A673 (cell line): ENCODE data around the gene DMD.

Experiments used
- EZH2 ChIP-seq: fragments of 200-600 bp; sonication (generic); IDR thresholded peaks from 2 replicates; pipeline ENCODE4 v1.6.1; 2017; ENCODE audit warnings: borderline replicate concordance, low read depth, mild to moderate bottlenecking, mixed read lengths, antibody characterized with exemption, low read length; ENCODE audit not compliant: poor library complexity, severe bottlenecking
- TF ChIP-seq, protein P1 (sequence below): fragments of 300-800, 200-600 bp; sonication (generic); conservative IDR thresholded peaks from 2 replicates; pipeline ENCODE4 v1.5.1; 2017; ENCODE audit warnings: low read depth, mild to moderate bottlenecking, antibody characterized with exemption, low read length, moderate library complexity, mixed read lengths

DNA sequence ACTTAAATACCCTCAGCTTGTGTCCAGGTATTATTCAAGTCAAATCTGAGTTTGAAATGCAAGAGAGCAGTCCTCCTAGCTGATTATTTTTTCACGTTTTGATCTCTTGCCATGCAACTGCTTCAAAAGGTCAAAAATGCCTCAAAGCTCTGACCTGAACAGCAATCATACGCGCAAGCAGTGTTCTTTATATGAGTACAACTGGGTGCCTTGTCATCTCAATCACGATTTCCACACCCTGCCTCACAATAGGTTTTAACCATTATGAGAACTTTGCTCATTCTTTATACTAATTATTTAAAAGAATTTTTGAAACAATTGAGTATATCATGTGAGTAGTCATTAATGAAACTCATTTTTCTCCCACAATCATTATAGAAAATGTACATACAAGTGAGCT, 649.1 kb downstream of the DMD start:
- TF ChIP-seq, protein P1, sequence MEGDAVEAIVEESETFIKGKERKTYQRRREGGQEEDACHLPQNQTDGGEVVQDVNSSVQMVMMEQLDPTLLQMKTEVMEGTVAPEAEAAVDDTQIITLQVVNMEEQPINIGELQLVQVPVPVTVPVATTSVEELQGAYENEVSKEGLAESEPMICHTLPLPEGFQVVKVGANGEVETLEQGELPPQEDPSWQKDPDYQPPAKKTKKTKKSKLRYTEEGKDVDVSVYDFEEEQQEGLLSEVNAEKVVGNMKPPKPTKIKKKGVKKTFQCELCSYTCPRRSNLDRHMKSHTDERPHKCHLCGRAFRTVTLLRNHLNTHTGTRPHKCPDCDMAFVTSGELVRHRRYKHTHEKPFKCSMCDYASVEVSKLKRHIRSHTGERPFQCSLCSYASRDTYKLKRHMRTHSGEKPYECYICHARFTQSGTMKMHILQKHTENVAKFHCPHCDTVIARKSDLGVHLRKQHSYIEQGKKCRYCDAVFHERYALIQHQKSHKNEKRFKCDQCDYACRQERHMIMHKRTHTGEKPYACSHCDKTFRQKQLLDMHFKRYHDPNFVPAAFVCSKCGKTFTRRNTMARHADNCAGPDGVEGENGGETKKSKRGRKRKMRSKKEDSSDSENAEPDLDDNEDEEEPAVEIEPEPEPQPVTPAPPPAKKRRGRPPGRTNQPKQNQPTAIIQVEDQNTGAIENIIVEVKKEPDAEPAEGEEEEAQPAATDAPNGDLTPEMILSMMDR = no peak
- TF ChIP-seq EZH2 = no peak
